ENCODE measurements around the gene XPO5. TPM values are rescaled to one million over a fixed set of nuclear protein-coding genes. Genes with fewer than 3 reads are reported as not detected.

XPO5 gene
- total RNA-seq, 4 donors from 2014 or later, result 24.1 to 49.8 (median 29.0) TPM

DNA sequence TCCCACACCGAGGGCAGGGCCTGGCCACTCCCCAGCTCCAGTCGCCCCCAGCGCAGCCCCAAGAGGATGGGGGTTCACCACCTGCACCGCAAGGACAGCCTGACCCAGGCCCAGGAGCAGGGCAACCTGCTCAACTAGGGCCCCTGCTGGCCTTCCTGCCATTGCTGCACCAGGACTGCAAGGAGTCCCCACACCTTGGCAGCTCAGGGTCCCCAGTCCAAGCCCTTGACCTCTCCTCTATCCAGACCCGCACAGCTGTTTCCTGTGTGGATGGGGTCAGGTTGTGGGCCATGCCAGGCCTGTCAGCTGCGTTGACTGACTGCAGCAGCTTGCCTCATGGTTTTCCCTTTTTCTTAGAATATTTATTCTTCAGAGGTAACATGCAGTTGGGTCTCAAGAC, 70.1 kb downstream of the XPO5 start:
- Histone ChIP-seq H3K4me1 (peaks cover 23% of the 10 kb centered on the region), H3K36me3 (peaks cover 46% of the 10 kb centered on the region), H3K9me3 (no peaks in the 10 kb centered on the region), H3K27ac (no peak overlapping the region), H3K4me3 (no peak overlapping the region), H3K27me3 (no peaks in the 10 kb centered on the region)
- TF ChIP-seq POLR2A (IDR thresholded peaks at IDR 0.05) (no peak), CTCF (IDR thresholded peaks at IDR 0.05) (no peak)
- 88% methylated on average over 4 of the region's 6 CpGs for WGBS
- no peak for DNase-seq (ENCODE audit: low spot score in 2 of 2)

GRCh38 chr6:43504756-43505593, 70.9 kb downstream of the XPO5 start:
- no peak for DNase-seq (ENCODE audit: low spot score in 2 of 2)
- no peaks in the 10 kb centered on the region for H3K9me3 ChIP-seq
- peaks cover 18% of the 10 kb centered on the region for H3K4me1 ChIP-seq
- no peaks in the 10 kb centered on the region for H3K27me3 ChIP-seq
- no peak overlapping the region for H3K27ac ChIP-seq
- TF ChIP-seq POLR2AphosphoS5 (IDR thresholded peaks at IDR 0.05) (no peak), EP300 (IDR thresholded peaks at IDR 0.05) (no peak), CTCF (IDR thresholded peaks at IDR 0.05) (no peak), POLR2A (IDR thresholded peaks at IDR 0.05) (no peak)
- WGBS, result 93% methylated on average over 11 of the region's 26 CpGs
- H3K4me3 ChIP-seq, result no peak overlapping the region
- peaks cover 54% of the 10 kb centered on the region for H3K36me3 ChIP-seq

GRCh38 chr6:43503443-43503842, 72.4 kb downstream of the XPO5 start:
- Histone ChIP-seq H3K27me3 (no peaks in the 10 kb centered on the region), H3K4me3 (no peak overlapping the region), H3K36me3 (peaks cover 69% of the 10 kb centered on the region), H3K27ac (no peak overlapping the region), H3K4me1 (peaks cover 12% of the 10 kb centered on the region), H3K9me3 (no peaks in the 10 kb centered on the region)
- 92% methylated on average over 8 of the region's 8 CpGs for WGBS
- no peak for DNase-seq (ENCODE audit: low spot score in 2 of 2)
- TF ChIP-seq POLR2AphosphoS5 (IDR thresholded peaks at IDR 0.05) (no peak), EP300 (IDR thresholded peaks at IDR 0.05) (no peak), POLR2A (IDR thresholded peaks at IDR 0.05) (no peak), CTCF (IDR thresholded peaks at IDR 0.05) (no peak)

GRCh38 chr6:43502666-43503065, 73.2 kb downstream of the XPO5 start:
- Histone ChIP-seq H3K27me3 (no peaks in the 10 kb centered on the region), H3K4me1 (peaks cover 12% of the 10 kb centered on the region), H3K27ac (no peak overlapping the region), H3K4me3 (no peak overlapping the region), H3K36me3 (peaks cover 70% of the 10 kb centered on the region), H3K9me3 (no peaks in the 10 kb centered on the region)
- no peak for DNase-seq (ENCODE audit: low spot score in 2 of 2)
- TF ChIP-seq POLR2AphosphoS5 (IDR thresholded peaks at IDR 0.05), result no peak
- TF ChIP-seq EP300 (IDR thresholded peaks at IDR 0.05), result no peak
- no peak for TF ChIP-seq POLR2A (IDR thresholded peaks at IDR 0.05)
- 77% methylated on average over 2 of the region's 4 CpGs for WGBS

GRCh38 chr6:43500921-43501320, 74.9 kb downstream of the XPO5 start:
- peaks cover 70% of the 10 kb centered on the region for H3K36me3 ChIP-seq
- no peak overlapping the region for H3K4me3 ChIP-seq
- no peak overlapping the region for H3K27ac ChIP-seq
- TF ChIP-seq POLR2AphosphoS5 (IDR thresholded peaks at IDR 0.05) (no peak), CTCF (IDR thresholded peaks at IDR 0.05) (no peak), POLR2A (IDR thresholded peaks at IDR 0.05) (no peak), EP300 (IDR thresholded peaks at IDR 0.05) (no peak)
- peaks cover 23% of the 10 kb centered on the region for H3K4me1 ChIP-seq
- DNase-seq (ENCODE audit: low spot score in 2 of 2), result no peak
- H3K27me3 ChIP-seq, result no peaks in the 10 kb centered on the region
- H3K9me3 ChIP-seq, result no peaks in the 10 kb centered on the region
- 96% methylated on average over 3 of the region's 3 CpGs for WGBS

Data from suprapubic skin (tissue), 4 donors.